Calu3 (cell line): ENCODE measurements around the gene RXFP2. TPM values are rescaled to one million over a fixed set of nuclear protein-coding genes. Genes with fewer than 3 reads are reported as not detected.

ENCODE experiments used
- BruUV-seq: library from RNA; stranded (reverse); fragments of 400-500 nt; replicated peaks from 2 replicates; lab custom pipeline; 2021; lab: Mats Ljungman, UMichigan
- CTCF ChIA-PET: fragments of 300-600 bp; sonication (Branson Sonifier 250); formaldehyde crosslinking; loops from one replicate; lab custom pipeline; 2022; ENCODE audit warnings: antibody characterized with exemption; lab: Charles Lee
- DNase-seq: peaks from one replicate; pipeline ENCODE4 v3.0.0; 2022
- H3K27ac Mint-ChIP-seq: one replicate; pipeline ENCODE4 v1.8.0; 2022; ENCODE audit warnings: mixed read lengths; ENCODE audit not compliant: unreplicated experiment
- H3K27me3 Mint-ChIP-seq: one replicate; pipeline ENCODE4 v1.8.0; 2022; ENCODE audit warnings: mixed read lengths; ENCODE audit not compliant: unreplicated experiment
- H3K36me3 Mint-ChIP-seq: one replicate; pipeline ENCODE4 v1.8.0; 2022; ENCODE audit warnings: mild to moderate bottlenecking, moderate library complexity, mixed read lengths; ENCODE audit not compliant: insufficient read depth, unreplicated experiment
- H3K4me1 Mint-ChIP-seq: one replicate; pipeline ENCODE4 v1.8.0; 2022; ENCODE audit warnings: mild to moderate bottlenecking, low read depth, mixed read lengths; ENCODE audit not compliant: unreplicated experiment
- H3K4me3 Mint-ChIP-seq: one replicate; pipeline ENCODE4 v1.8.0; 2022; ENCODE audit warnings: mild to moderate bottlenecking, low read depth, moderate library complexity, mixed read lengths; ENCODE audit not compliant: unreplicated experiment
- H3K9me3 Mint-ChIP-seq: one replicate; pipeline ENCODE4 v1.8.0; 2022; ENCODE audit warnings: low read depth, mixed read lengths; ENCODE audit not compliant: unreplicated experiment
- CTCF ChIP-seq: fragments of 200-600 bp; IDR thresholded peaks from one replicate; pipeline ENCODE4 v1.8.0; 2022; ENCODE audit warnings: antibody characterized with exemption; ENCODE audit not compliant: unreplicated experiment
- intact Hi-C: fragments of 100-400 bp; cut with micrococcal nuclease; formaldehyde crosslinking; loops from one replicate; pipeline ENCODE4 v1.10.0; 2022; ENCODE audit not compliant: unreplicated experiment
- total RNA-seq: library from RNA; stranded (reverse); gene quantifications from 2 replicates; pipeline ENCODE4 v1.2.3, GENCODE V29; 2022

Gene RXFP2
- total RNA-seq, 1 experiment from 2014 or later: not detected

GRCh38 chr13:31725841-31726240 lies 13.5 kb upstream of the RXFP2 start:
- Mint-ChIP-seq H3K4me1 (no peaks in the 10 kb centered on the region), H3K9me3 (no peaks in the 10 kb centered on the region), H3K4me3 (no peak overlapping the region), H3K27ac (no peak overlapping the region), H3K27me3 (peaks cover 20% of the 10 kb centered on the region), H3K36me3 (no peaks in the 10 kb centered on the region)
- no peak for TF ChIP-seq CTCF
- no peak for DNase-seq
- CTCF ChIA-PET: no interaction called here
- BruUV-seq: no TSS peak
- intact Hi-C loops: no loop called here

- H3K4me1 Mint-ChIP-seq: peaks cover 8% of the 10 kb centered on the region
- CTCF ChIA-PET: no interaction called here
- intact Hi-C loops: no loop called here
- no TSS peak for BruUV-seq
- no peaks in the 10 kb centered on the region for H3K9me3 Mint-ChIP-seq
- no peak for TF ChIP-seq CTCF
- no peaks in the 10 kb centered on the region for H3K36me3 Mint-ChIP-seq
- H3K27ac Mint-ChIP-seq: no peak overlapping the region
- DNase-seq: no peak
- no peak overlapping the region for H3K4me3 Mint-ChIP-seq
- peaks cover 10% of the 10 kb centered on the region for H3K27me3 Mint-ChIP-seq
Measured at GRCh38 chr13:31731921-31732320, 7.4 kb upstream of the RXFP2 start.

- BruUV-seq: no TSS peak
- Mint-ChIP-seq H3K4me1 (peaks cover 8% of the 10 kb centered on the region), H3K36me3 (no peaks in the 10 kb centered on the region), H3K27me3 (peaks cover 10% of the 10 kb centered on the region), H3K27ac (no peak overlapping the region), H3K4me3 (peak overlapping the region; percentile 10), H3K9me3 (no peaks in the 10 kb centered on the region)
- CTCF ChIA-PET: interaction anchor here (1.6 kb wide), 1 partner anchor 195 kb away, joined by 4 read pairs; no protein-coding TSS in a partner anchor
- intact Hi-C loops: no loop called here
- TF ChIP-seq CTCF: no peak
- no peak for DNase-seq
Measured at GRCh38 chr13:31733066-31733465, 6.3 kb upstream of the RXFP2 start.

GRCh38 chr13:31733647-31734046 lies 5.7 kb upstream of the RXFP2 start:
- Mint-ChIP-seq H3K4me1 (peaks cover 8% of the 10 kb centered on the region), H3K4me3 (no peak overlapping the region), H3K27me3 (peaks cover 10% of the 10 kb centered on the region), H3K27ac (no peak overlapping the region), H3K36me3 (no peaks in the 10 kb centered on the region), H3K9me3 (no peaks in the 10 kb centered on the region)
- no peak for TF ChIP-seq CTCF
- no peak for DNase-seq
- intact Hi-C loops: no loop called here
- CTCF ChIA-PET: interaction anchor here (1.6 kb wide), 1 partner anchor 196 kb away, joined by 4 read pairs; no protein-coding TSS in a partner anchor
- no TSS peak for BruUV-seq
